ENCODE measurements around the gene SLC2A1. TPM values are rescaled to one million over a fixed set of nuclear protein-coding genes. Genes with fewer than 3 reads are reported as not detected.

The SLC2A1 gene
- polyA plus RNA-seq, 3 donors: 31.1 to 36.8 (median 34.9) TPM

GRCh38 chr1:42981255-42981805 is 22.7 kb upstream of the SLC2A1 start:
- DNase-seq (ENCODE audit: low read depth in 3 of 3, low spot score in 2 of 3): no peak

DNA sequence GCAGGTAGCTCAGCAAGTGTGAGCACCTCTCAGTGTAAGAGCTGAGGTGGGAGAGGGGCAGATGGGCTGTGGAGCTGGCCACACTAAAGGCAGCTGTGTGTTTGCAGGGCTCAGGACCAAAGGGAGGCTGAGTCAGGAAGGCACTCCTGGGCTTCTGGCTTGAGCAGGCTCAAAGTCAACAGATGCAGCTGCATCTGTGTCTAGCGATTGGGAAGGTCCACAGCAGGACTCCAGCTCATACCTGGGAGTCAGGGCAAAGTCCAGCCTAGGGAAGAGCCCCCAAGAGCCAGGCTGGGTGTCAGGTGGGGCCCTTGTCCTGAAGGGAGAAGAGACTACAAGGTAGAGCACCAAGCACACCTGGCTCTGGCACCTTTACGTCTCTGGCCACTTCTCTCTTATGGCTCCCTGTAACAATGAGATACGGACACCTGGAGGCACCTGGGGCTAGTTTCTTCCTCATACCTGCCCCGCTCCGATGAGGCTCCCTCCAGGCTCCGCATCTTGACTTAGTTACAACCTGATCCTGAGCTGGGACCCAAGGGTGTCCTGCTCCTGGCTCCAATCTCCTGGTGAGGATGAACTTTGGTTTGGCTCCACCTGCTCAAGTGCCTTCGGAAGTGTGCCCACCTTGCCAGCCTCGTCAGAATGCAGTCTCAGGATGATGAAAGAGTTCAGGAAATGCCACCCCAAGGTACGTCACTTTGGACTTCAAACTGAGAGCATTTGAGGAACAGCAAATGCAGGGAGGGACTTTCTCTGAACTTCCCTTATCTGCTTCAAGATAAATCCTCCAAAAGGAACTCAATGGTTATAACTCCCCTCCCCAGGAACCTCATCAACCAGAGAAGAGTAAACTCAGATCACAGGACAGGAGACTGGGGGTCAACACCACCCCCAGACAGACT is 21.5 kb upstream of the SLC2A1 start:
- no peak for DNase-seq (ENCODE audit: low read depth in 3 of 3, low spot score in 2 of 3)

DNA sequence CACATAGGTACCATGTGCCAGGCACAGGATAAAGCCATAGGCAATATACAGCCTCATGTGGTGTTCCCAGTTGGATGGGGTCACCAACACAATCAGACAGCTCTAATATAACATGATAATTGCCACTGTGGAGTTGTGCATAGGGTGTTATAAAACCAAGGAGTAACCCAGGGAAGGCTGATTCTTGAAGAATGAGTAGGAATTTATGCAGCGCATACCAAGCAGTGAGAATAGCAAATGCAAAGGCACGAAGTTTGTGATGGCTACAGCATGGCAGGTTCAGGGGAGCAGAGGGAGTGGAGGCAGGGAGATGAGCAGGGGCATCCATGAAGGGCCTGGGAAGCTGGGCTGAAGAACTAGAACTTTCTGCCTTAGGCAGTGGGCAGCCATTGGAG is 20.4 kb upstream of the SLC2A1 start:
- DNase-seq (ENCODE audit: low read depth in 3 of 3, low spot score in 2 of 3): no peak

GRCh38 chr1:42978317-42979035 is 19.8 kb upstream of the SLC2A1 start:
- no peak for DNase-seq (ENCODE audit: low read depth in 3 of 3, low spot score in 2 of 3)

DNA sequence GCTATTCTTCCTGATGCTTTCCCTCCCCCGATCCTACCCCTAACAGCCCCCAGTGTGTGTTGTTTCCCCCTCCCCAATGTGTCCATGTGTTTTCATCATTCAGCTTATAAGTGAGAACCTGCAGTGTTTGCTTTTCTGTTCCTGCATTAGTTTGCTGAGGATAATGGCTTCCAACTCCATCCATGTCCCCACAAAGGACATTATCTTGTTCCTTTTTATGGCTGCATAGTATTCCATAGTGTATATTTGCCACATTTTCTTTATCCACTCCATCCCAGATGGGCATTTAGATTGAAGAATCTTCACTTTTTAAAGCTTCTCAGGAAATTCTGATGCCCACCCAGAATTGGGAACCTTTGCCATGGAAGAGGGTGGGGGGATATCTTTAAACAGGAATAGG is 19.0 kb upstream of the SLC2A1 start:
- no peak for DNase-seq (ENCODE audit: low read depth in 3 of 3, low spot score in 2 of 3)

DNA sequence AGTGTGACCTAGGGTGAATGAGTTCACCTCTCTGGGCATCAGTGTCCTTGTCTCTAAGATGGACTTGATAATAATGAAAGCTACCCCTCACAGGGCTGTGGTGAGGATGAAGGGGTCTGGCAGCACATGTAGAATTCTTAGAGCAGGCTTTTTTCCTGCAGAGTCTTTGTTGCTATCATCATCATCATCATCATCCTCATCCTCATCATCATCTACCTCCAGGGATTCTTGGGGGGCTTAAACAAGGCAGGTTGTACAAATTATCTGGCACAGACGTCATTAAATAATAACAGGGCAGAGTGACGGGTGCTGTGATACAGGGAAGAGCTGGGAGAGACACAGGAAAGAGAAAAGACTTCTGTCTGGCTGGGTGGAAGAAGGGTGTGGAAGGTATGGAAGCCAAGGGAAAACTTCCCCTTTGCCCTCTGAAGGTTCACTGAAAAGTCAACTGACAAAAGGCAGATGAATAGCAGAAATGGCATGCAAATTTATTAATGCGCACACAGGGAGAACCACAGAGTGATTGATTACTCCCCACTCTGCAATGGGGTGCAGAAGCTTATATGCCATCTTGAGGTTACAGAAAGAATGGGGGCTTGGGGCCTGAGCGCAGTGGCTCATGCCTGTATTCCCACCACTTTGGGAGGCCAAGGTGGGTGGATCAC is 17.0 kb upstream of the SLC2A1 start:
- no peak for DNase-seq (ENCODE audit: low read depth in 3 of 3, low spot score in 2 of 3)

DNA sequence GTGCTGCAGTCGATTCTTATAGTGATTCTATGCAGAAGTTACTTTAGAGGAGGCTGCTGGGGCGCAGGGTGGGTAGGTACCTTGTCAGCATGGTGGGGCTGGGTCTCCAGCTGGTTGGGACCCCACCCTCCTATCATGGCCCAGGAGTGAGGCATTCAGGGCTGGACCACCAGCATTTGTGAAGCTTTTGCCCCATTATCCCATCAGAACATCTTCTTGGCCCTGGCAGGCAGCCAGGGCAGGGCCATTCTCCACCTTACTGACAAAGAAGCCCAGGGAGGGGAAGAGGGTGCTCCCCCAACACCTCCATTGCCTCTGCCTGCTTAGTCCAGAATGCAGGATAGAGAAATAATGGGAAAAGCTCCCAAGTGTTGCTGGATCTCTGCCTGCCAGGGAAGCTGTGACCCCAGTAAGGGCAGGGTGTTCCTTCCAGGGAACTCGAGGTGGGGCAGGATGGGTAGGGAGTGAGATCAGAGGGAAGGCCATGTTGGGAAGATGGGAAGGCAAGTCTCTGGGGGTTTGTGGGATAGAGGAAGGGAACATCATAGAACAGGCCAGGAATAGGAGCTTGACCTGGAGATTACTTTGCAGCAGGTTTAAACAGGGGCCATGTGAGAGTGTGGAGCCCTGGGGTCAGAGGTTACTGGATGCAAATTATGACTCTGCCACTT is 16.2 kb upstream of the SLC2A1 start:
- DNase-seq (ENCODE audit: low read depth in 3 of 3, low spot score in 2 of 3): no peak

GRCh38 chr1:42973799-42974198 is 15.1 kb upstream of the SLC2A1 start:
- DNase-seq (ENCODE audit: low read depth in 3 of 3, low spot score in 2 of 3): no peak

- DNase-seq (ENCODE audit: low read depth in 3 of 3, low spot score in 2 of 3): no peak
Measured at GRCh38 chr1:42973286-42973685, 14.6 kb upstream of the SLC2A1 start.

- DNase-seq (ENCODE audit: low read depth in 3 of 3, low spot score in 2 of 3): no peak
Measured at GRCh38 chr1:42971841-42972291, 13.2 kb upstream of the SLC2A1 start.

- DNase-seq (ENCODE audit: low read depth in 3 of 3, low spot score in 2 of 3): no peak
Measured at GRCh38 chr1:42970143-42970542, 11.5 kb upstream of the SLC2A1 start.

GRCh38 chr1:42968654-42969053 is 10.0 kb upstream of the SLC2A1 start:
- DNase-seq (ENCODE audit: low read depth in 3 of 3, low spot score in 2 of 3): no peak

GRCh38 chr1:42966688-42967612 is 8.3 kb upstream of the SLC2A1 start:
- DNase-seq (ENCODE audit: low read depth in 3 of 3, low spot score in 2 of 3): no peak

DNA sequence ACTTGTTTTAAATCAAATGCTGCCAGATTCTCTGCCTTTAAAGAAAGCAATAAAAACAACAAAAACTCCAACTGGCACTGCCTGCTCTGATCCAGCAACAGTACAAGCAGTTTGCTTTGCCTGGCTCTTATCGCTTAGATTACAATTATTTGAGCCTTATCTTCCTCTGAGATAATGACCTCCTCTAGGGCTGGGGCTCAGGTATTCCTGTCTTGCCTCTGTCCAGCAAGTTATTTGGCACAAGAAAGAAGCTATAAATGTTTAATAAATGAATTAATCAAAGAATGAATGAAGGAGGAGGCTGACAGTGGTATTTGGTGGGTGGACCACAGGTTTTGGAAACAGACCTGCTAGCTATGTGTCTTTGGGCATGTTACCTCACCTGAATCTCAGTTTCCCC is 6.7 kb upstream of the SLC2A1 start:
- no peak for DNase-seq (ENCODE audit: low read depth in 3 of 3, low spot score in 2 of 3)

- DNase-seq (ENCODE audit: low read depth in 3 of 3, low spot score in 2 of 3): no peak
Measured at GRCh38 chr1:42964044-42964812, 5.6 kb upstream of the SLC2A1 start.

DNA sequence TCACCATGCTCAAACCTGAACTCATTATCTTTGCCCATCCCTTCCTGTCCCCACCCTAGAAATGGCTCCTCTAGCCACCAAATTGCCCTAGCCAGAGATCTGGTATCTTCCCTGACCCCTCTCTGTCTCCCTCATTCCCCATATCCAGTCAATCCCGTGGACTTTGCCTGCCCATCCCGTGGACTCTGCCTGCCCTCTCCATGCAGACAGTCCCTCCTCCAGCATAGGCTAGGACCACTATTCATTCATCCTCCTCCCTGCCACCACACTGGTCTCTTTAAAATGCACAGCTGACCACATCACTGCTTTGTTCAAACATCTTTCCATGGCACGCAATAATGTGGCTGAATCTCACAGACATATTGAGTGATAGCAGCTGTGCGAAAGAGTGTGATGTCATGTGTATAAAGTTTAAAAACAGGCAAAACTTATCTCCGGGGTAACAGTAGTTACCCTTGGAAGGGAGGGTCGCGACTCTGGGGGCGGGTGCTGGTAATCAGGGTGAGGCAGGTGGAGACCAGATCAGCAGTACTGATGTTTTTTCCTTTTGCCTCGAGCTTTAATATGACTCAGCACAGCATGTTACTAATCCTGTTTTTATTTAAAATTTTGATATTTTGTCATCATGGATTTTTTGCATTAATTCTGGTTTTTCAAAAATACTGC is 4.8 kb upstream of the SLC2A1 start:
- DNase-seq (ENCODE audit: low read depth in 3 of 3, low spot score in 2 of 3): no peak

DNA sequence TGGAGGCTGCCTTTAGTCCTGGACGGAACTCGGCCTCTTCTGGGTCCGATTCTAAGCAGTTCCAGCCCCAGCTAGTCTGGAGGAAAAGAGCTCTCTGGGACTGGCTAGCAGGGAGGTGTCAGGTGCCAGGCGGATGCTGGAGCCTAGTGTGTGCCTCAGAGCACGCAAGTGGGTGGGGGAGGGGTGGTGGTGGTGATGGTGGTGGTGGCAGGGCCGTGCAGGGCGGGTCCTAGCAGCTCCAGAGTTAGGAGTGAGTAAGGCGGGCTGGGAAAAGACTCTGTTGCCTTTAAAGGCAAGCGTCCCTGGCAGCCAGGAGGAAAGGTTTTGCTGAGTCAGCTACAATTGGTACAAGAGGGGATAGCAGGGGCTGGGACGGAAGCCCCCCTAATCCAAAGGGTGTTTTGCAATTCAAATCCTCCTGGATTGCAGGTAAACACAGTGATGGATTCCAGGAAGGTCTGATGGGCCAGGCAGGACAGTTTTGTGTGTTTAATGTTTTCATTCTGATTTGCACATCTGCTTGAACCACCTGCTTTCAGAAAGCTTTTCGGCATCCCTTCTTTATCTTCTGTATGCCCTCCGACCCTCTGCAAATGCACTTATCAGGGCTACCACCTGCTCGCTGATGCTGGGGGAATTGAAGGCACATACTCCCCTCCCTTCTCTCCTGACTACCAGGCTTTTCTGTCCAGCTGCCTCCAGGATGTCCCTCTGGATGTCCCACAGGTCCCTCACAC is 4.1 kb upstream of the SLC2A1 start:
- no peak for DNase-seq (ENCODE audit: low read depth in 3 of 3, low spot score in 2 of 3)

Data from right renal cortex interstitium (tissue), 3 donors.